Measurements from ENCODE around the gene CENPO.
"Not testable (repeated sequence)": the region's sequence is repeated elsewhere in the genome, so short reads cannot be mapped to it uniquely, and the experiment has no call there.

CENPO gene

GRCh38 chr2:24824966-24825882 is 32.0 kb downstream of the CENPO start:
- no peak for DNase-seq (ENCODE audit: low spot score)

- DNase-seq (ENCODE audit: low spot score), result no peak
Observed at GRCh38 chr2:24825883-24826772, 32.9 kb downstream of the CENPO start.

DNA sequence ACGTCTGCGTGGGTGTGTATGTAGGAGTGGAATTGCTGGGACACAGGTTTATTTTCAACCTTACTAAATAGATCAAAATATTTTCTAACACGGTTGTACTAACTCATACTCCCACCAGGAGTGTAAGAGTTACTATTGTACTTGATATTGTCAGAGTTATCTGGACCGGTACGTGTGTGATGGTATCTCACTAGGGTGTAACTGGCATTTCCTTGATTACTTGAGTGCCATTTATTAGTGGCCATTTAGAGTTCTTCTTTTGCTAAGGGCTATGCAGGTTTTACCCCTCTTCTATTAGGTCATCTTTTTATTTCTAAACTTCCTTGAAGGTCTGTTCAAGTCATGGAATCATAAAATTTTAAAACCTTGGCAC is 33.5 kb downstream of the CENPO start:
- no peak for DNase-seq (ENCODE audit: low spot score)

- DNase-seq (ENCODE audit: low spot score), result peak; percentile 85
Observed at GRCh38 chr2:24827321-24828237, 34.4 kb downstream of the CENPO start.

DNA sequence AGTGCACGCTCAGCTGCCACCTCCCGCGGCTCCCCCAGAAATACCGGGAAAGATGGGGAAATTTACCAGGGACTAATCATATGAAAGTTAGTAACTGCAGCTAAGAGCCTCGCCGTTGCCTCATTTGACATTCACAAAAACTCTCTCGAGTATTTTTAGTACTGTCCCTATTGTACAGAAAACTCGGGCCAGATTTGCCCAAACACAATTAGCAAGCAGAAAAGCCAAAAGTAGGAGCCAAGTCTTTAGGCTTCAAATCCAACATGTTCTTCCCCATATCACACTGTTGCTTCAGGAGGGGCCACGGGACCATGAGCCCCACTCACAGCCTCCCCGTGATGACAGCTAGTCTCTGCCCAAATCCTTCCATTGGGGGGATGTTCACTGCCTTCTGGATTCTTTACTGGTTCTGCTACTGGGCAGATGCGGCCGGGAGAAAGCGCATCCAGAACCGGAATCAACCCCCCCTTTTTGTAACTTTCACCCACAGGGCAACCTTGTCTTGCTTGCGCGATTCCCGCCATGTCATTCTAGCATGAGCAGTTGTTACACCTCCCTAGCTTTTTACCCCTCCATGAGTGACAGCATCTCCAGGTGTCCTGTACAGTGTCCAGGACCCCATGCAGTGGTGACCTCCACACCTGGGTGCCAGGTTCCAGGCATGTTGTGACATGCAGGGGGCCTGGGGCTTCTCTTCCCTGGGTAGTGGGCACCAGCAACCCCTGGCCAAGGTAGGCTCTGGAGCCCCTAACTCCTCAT is 35.2 kb downstream of the CENPO start:
- DNase-seq (ENCODE audit: low spot score), result no peak

- DNase-seq (ENCODE audit: low spot score), result no peak
Observed at GRCh38 chr2:24830351-24830750, 37.1 kb downstream of the CENPO start.

DNA sequence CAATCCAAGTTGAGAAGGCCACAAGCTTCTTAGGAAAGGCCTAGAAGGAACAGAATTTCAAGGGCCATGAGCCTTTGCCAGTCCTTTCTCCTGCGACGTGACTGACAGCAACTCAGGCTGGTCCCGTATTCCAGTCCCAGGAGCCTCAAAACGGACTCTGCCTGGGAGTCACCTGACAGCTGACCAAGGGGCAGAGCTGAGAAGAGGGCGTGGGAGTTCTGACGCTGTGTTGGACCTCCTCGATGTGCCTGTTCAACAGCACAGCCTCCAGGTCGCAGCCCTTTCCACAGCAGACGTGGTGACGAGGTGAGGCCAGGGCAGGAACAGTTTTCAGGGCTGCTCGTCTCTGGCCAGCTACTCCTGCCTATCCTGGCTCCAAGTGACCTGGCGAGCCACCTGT is 37.6 kb downstream of the CENPO start:
- no peak for DNase-seq (ENCODE audit: low spot score)

DNA sequence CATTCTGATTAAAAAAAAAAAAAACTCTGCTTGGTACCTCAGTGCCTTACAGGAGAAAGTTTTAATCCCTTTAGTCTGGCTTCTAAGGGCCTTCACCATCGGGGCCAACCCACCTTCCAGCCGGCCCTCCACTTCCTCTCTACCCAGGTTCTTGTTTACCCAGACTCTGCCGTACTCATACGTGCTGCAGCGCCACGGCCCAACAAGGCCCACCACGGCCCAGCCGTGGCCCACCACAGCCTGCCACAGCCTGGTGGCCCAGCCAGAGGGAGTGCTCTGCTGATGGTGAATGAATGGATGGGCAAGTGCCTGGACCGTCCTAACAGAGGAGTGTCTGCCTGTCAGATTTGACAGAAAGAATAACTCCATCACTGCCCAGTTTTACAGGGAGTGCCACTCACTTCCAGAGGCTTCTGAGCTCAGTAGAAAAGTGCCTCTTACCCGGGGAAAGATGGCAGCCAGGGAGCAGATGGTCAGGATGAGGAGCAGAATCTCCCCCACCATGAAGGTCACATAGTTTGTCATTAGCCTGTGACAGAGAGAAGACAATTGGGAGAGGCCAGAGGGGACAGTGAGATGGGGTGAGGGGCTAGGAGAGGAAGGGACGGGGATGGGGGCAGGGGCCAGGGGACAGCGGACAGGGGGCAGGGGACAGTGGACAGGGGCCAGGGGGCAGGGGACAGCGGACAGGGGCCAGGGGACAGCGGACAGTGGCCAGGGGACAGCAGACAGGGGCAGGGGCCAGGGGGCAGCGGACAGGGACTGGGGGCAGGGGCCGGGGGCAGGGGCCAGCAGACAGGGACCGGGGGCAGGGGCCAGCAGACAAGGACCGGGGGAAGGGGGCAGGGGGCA is 38.2 kb downstream of the CENPO start:
- DNase-seq (ENCODE audit: low spot score), result no peak

DNA sequence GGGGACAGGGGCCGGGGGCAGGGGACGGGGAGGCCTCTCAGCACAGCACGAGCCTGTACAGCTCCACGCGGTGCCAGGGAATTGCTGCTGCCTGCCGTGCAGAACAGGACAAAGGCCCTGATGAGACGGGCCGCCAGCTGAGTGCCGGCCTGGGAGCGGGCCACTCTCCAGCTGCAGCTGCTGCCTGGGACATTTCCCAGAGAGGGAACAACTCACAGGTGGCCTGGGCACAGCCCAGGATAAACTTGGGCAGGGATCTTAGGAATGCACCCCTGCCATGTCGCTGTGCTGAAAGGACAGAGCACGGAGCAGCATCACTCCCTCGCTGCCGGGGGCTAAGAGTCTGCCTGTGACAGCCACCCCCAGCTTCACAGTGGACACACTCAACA is 38.8 kb downstream of the CENPO start:
- no peak for DNase-seq (ENCODE audit: low spot score)

- DNase-seq (ENCODE audit: low spot score), result no peak
Observed at GRCh38 chr2:24832521-24832920, 39.3 kb downstream of the CENPO start.

GRCh38 chr2:24832931-24833701 is 39.9 kb downstream of the CENPO start:
- DNase-seq (ENCODE audit: low spot score), result no peak

DNA sequence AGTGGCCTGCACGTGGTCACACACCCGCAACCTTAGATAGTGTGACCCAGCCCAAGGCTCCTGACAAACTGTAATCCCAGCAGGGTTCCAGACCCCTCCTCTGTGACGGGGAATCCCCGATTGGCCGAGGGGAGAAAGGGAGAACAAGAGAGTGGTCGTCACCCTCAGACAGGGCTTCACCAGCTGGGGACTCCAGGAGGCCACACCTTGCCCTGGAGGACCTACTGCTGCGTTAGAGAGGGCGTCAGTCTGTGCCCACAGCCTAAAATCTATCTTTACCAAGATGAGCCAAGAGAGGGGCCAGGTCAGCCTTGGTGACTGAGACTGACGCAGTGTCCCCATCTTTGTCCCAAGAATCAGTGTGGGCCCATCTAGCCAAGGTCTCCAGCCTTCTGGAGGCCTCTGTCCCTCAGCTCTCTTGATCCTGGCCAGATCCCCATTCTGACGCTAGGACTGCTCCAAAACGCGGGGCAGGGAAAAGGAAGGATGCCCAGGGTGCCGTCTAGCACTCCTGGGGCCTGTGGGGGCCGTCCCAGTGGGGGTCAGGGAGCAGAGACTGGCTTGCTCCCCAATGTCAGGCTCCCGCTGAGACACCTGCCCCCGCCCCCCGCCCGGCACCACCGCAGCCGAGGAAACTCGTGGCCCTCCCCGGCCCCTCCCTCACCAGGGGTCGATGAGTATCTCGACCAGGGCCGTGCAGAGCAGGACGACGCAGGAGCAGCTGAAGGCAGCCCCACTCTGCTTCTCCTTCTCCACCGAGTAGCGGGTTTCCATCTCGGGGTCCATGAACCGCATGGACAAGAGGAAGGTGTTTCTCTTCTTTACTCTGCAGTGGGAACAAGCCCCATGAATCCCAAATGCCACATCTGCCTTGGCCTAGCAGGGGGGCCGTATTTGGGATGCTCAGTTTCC is 40.9 kb downstream of the CENPO start:
- no peak for DNase-seq (ENCODE audit: low spot score)

GRCh38 chr2:24834733-24835395 is 41.6 kb downstream of the CENPO start:
- no peak for DNase-seq (ENCODE audit: low spot score)

GRCh38 chr2:24835411-24835810 is 42.2 kb downstream of the CENPO start:
- DNase-seq (ENCODE audit: low spot score), result not testable (repeated sequence)

- DNase-seq (ENCODE audit: low spot score), result no peak
Observed at GRCh38 chr2:24836206-24836605, 43.0 kb downstream of the CENPO start.

- no peak for DNase-seq (ENCODE audit: low spot score)
Observed at GRCh38 chr2:24836706-24837105, 43.5 kb downstream of the CENPO start.

DNA sequence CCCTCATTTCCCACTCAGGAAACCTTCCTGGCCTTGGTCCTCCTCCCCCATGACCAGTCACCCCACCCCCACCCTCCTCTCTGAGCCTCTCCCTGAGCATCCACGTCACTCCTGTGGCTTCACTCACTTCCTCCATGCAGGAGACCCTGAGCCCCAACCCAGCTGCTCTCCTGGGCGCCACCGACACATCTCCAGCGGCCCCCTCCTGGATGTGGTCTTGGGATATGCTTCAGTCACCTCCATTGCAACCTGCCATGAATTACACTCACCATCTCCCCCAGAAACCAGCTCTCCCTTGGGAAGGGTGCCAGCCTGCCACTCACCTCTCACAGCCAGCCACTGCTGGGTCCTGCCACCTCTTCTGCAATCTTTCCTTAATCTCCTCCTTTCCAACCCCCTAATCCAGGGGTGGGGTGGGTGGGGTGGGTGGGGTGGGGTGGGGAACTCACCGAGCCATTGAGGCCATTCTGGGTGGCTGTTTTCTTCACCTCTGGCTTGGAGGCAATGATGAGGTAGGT is 44.8 kb downstream of the CENPO start:
- no peak for DNase-seq (ENCODE audit: low spot score)

DNA sequence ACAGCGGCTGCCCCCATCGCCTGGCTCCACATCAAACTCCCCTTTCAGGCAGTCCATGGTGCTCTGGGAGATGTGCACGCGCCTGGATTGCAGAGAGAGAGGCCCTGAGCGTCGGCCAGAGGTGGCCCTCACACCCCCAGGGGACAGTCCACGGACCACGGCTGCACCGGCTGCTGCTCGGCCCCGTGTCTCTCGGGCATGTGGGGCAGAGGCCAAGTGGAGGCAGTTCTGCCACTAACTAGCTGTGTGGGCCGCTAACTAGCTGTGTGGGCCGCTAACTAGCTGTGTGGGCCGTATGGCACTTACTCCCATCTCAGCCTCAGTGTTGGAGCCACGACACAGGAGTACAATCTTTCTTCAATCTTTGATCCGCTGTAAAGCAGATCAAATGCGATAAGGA is 45.3 kb downstream of the CENPO start:
- DNase-seq (ENCODE audit: low spot score), result no peak

Measured in NAMALWA (cell line).